Measurements from ENCODE around the gene TUBB6. TPM values are rescaled to one million over a fixed set of nuclear protein-coding genes. Genes with fewer than 3 reads are reported as not detected.

The TUBB6 gene
- total RNA-seq, 2 donors from 2014 or later, result 71.1 to 109 TPM

GRCh38 chr18:12361770-12362378, 53.8 kb downstream of the TUBB6 start:
- H3K36me3 ChIP-seq (replicated peaks in 1 of 2; ENCODE audit: insufficient read depth in 1 of 2, low read depth in 2 of 2), result peaks cover 0 to 24% of the 10 kb centered on the region in 2 donors
- DNase-seq (peak in 1 of 4 donors; percentile 37), ATAC-seq (no peak)
- intact Hi-C loops (cut with DNase I), result no loop called here
- no peaks in the 10 kb centered on the region for H3K9me3 ChIP-seq
- TF ChIP-seq CTCF (IDR thresholded peaks at IDR 0.05) (no peak), POLR2A (IDR thresholded peaks at IDR 0.05) (no peak)
- 55 to 67% methylated on average over 3 of the region's 3 CpGs for WGBS, 2 donors
- H3K4me1 ChIP-seq, result peaks cover 19% of the 10 kb centered on the region
- no peaks in the 10 kb centered on the region for H3K27me3 ChIP-seq
- H3K4me3 ChIP-seq, result no peak overlapping the region
- peak overlapping the region in 1 of 4 donors; percentile 21 for H3K27ac ChIP-seq

- Histone ChIP-seq H3K36me3 (replicated peaks in 1 of 2; ENCODE audit: insufficient read depth in 1 of 2, low read depth in 2 of 2) (peaks cover 0 to 24% of the 10 kb centered on the region in 2 donors), H3K27ac (peak overlapping the region in 2 of 4 donors; percentile 47 to 68), H3K9me3 (no peaks in the 10 kb centered on the region), H3K27me3 (no peaks in the 10 kb centered on the region), H3K4me3 (no peak overlapping the region), H3K4me1 (peaks cover 19% of the 10 kb centered on the region)
- TF ChIP-seq POLR2A (IDR thresholded peaks at IDR 0.05), result no peak
- intact Hi-C loops (cut with DNase I), result no loop called here
- DNase-seq (no peak), ATAC-seq (peak; percentile 68)
- 57% methylated on average over 11 of the region's 11 CpGs for WGBS, 2 donors
Measured at GRCh38 chr18:12362473-12363174, 54.6 kb downstream of the TUBB6 start.

DNA sequence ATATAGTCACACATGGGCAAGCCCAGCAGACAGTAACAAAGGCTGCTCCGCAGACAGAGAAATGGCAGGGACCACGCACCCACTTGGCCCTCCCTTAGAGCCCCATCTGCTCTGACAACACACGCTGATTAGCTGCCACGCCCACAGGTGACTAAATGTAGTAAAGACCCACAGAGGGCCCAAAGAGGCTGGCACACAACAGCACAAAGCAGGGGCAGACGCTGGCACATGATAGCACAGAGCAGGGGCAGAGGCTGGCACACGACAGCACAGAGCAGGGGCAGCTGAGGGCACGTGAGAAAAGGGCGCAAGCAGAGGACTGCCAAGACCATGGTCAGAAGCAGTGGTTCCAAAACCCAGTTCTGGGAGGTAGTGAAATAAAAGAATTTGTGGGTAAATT, 58.3 kb downstream of the TUBB6 start:
- Histone ChIP-seq H3K9me3 (no peaks in the 10 kb centered on the region), H3K27ac (no peak overlapping the region), H3K4me3 (no peak overlapping the region), H3K4me1 (peaks cover 19% of the 10 kb centered on the region), H3K27me3 (no peaks in the 10 kb centered on the region), H3K36me3 (replicated peaks in 1 of 2; ENCODE audit: insufficient read depth in 1 of 2, low read depth in 2 of 2) (peaks cover 0 to 18% of the 10 kb centered on the region in 2 donors)
- ATAC-seq (no peak), DNase-seq (no peak)
- TF ChIP-seq CTCF (IDR thresholded peaks at IDR 0.05), result no peak
- no peak for TF ChIP-seq POLR2A (IDR thresholded peaks at IDR 0.05)
- intact Hi-C loops (cut with DNase I), result no loop called here
- 91 to 92% methylated on average over 8 of the region's 8 CpGs for WGBS, 2 donors

DNA sequence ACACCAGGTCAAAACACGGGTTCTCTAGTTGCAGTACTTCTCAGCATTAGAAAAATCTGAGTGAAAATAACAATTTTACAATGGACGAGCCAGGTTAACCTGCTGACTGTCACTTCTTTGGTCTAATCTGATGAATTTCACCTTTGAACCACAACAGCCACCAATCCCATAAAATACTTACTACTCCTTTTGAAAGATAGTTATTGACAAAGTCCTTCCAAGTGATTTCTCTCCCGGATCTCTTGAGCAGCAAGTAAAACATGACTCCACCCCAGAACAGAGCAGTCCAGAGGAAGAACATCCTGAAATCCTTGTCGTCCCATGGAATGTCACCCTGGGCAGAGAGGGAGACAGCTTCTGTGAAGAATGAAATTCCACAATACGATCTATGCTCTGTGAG, 58.7 kb downstream of the TUBB6 start:
- TF ChIP-seq POLR2A (IDR thresholded peaks at IDR 0.05) (no peak), CTCF (IDR thresholded peaks at IDR 0.05) (no peak)
- 83 to 85% methylated on average over 5 of the region's 5 CpGs for WGBS, 2 donors
- no peaks in the 10 kb centered on the region for H3K27me3 ChIP-seq
- H3K9me3 ChIP-seq, result no peaks in the 10 kb centered on the region
- H3K4me3 ChIP-seq, result no peak overlapping the region
- ATAC-seq (no peak), DNase-seq (no peak)
- no peak overlapping the region for H3K27ac ChIP-seq
- intact Hi-C loops (cut with DNase I), result no loop called here
- H3K4me1 ChIP-seq, result peaks cover 19% of the 10 kb centered on the region
- H3K36me3 ChIP-seq (replicated peaks in 1 of 2; ENCODE audit: insufficient read depth in 1 of 2, low read depth in 2 of 2), result peaks cover 0 to 18% of the 10 kb centered on the region in 2 donors

GRCh38 chr18:12369211-12369610, 61.2 kb downstream of the TUBB6 start:
- H3K36me3 ChIP-seq (replicated peaks in 1 of 2; ENCODE audit: insufficient read depth in 1 of 2, low read depth in 2 of 2), result peaks cover 0 to 16% of the 10 kb centered on the region in 2 donors
- WGBS, 2 donors, result 69 to 78% methylated on average over 5 to 6 of the region's 7 CpGs
- peaks cover 33% of the 10 kb centered on the region for H3K4me1 ChIP-seq
- no peak overlapping the region for H3K4me3 ChIP-seq
- ATAC-seq, result no peak
- no peaks in the 10 kb centered on the region for H3K27me3 ChIP-seq
- TF ChIP-seq CTCF (IDR thresholded peaks at IDR 0.05) (no peak), POLR2A (IDR thresholded peaks at IDR 0.05) (no peak)
- no peaks in the 10 kb centered on the region for H3K9me3 ChIP-seq
- H3K27ac ChIP-seq, result no peak overlapping the region
- DNase-seq, result no peak
- intact Hi-C loops (cut with DNase I), result no loop called here
